Measurements from ENCODE around the gene FOXO3B.
"Not testable (repeated sequence)": the region's sequence is repeated elsewhere in the genome, so short reads cannot be mapped to it uniquely, and the experiment has no call there.

- TF ChIP-seq, protein P1, sequence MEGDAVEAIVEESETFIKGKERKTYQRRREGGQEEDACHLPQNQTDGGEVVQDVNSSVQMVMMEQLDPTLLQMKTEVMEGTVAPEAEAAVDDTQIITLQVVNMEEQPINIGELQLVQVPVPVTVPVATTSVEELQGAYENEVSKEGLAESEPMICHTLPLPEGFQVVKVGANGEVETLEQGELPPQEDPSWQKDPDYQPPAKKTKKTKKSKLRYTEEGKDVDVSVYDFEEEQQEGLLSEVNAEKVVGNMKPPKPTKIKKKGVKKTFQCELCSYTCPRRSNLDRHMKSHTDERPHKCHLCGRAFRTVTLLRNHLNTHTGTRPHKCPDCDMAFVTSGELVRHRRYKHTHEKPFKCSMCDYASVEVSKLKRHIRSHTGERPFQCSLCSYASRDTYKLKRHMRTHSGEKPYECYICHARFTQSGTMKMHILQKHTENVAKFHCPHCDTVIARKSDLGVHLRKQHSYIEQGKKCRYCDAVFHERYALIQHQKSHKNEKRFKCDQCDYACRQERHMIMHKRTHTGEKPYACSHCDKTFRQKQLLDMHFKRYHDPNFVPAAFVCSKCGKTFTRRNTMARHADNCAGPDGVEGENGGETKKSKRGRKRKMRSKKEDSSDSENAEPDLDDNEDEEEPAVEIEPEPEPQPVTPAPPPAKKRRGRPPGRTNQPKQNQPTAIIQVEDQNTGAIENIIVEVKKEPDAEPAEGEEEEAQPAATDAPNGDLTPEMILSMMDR (IDR thresholded peaks at IDR 0.05): not testable (repeated sequence)
- TF ChIP-seq POLR2A (IDR thresholded peaks at IDR 0.05): not testable (repeated sequence)
Observed at GRCh38 chr17:18634550-18635263, 47.4 kb downstream of the FOXO3B start.
